Activated CD4-positive, alpha-beta memory T cell treated with anti-CD3 and anti-CD28 coated beads, Interleukin-2, amount 10 ng/mL, durations not matched to agents 7 days and 5 days (primary cell): ENCODE measurements around the gene ISLR. TPM values are rescaled to one million over a fixed set of nuclear protein-coding genes. Genes with fewer than 3 reads are reported as not detected.

Experiments used
- CTCF ChIA-PET: fragments of 350-600 bp; sonication (Branson Sonifier 250); formaldehyde crosslinking; loops from one replicate; lab custom pipeline; 2021; ENCODE audit warnings: antibody characterized with exemption, inconsistent platforms; lab: Charles Lee
- POLR2A ChIA-PET: fragments of 350-600 bp; sonication (Branson Sonifier 250); formaldehyde crosslinking; loops from one replicate; lab custom pipeline; 2021; ENCODE audit warnings: antibody characterized with exemption; lab: Charles Lee
- DNase-seq: peaks from one replicate; pipeline ENCODE4 v3.0.0-alpha.2; 2020
- H3K27ac Mint-ChIP-seq: one replicate; pipeline ENCODE4 v1.8.0; 2021; ENCODE audit warnings: mild to moderate bottlenecking, mixed read lengths
- H3K27me3 Mint-ChIP-seq: one replicate; pipeline ENCODE4 v1.8.0; 2021; ENCODE audit warnings: mixed read lengths
- H3K36me3 Mint-ChIP-seq: one replicate; pipeline ENCODE4 v1.8.0; 2021; ENCODE audit warnings: low read depth, mixed read lengths
- H3K4me1 Mint-ChIP-seq: one replicate; pipeline ENCODE4 v1.8.0; 2021; ENCODE audit warnings: mixed read lengths
- H3K4me3 Mint-ChIP-seq: one replicate; pipeline ENCODE4 v1.8.0; 2021; ENCODE audit warnings: mild to moderate bottlenecking, mixed read lengths
- H3K9me3 Mint-ChIP-seq: one replicate; pipeline ENCODE4 v1.8.0; 2021; ENCODE audit warnings: mixed read lengths
- total RNA-seq, 2 experiments: library from RNA; stranded (reverse); gene quantifications; one replicate each; pipeline ENCODE4 v1.2.3, GENCODE V29; 2021

The ISLR gene
- total RNA-seq, 2 experiments from 2014 or later = not detected

DNA sequence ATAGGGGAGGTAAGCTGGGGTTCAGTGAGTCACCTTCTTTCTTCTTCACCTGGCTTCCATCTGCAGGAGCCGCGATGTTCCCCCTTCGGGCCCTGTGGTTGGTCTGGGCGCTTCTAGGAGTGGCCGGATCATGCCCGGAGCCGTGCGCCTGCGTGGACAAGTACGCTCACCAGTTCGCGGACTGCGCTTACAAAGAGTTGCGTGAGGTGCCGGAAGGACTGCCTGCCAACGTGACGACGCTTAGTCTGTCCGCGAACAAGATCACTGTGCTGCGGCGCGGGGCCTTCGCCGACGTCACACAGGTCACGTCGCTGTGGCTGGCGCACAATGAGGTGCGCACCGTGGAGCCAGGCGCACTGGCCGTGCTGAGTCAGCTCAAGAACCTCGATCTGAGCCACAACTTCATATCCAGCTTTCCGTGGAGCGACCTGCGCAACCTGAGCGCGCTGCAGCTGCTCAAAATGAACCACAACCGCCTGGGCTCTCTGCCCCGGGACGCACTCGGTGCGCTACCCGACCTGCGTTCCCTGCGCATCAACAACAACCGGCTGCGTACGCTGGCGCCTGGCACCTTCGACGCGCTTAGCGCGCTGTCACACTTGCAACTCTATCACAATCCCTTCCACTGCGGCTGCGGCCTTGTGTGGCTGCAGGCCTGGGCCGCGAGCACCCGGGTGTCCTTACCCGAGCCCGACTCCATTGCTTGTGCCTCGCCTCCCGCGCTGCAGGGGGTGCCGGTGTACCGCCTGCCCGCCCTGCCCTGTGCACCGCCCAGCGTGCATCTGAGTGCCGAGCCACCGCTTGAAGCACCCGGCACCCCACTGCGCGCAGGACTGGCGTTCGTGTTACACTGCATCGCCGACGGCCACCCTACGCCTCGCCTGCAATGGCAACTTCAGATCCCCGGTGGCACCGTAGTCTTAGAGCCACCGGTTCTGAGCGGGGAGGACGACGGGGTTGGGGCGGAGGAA, 40.5 kb upstream of the ISLR start:
- ChIA-PET POLR2A (no interaction called here), CTCF (interaction anchor here (1.3 kb wide), 1 partner anchor 189 kb away, joined by 3 read pairs; no protein-coding TSS in a partner anchor)
- H3K9me3 Mint-ChIP-seq = no peaks in the 10 kb centered on the region
- H3K4me3 Mint-ChIP-seq = peak overlapping the region; percentile 27
- no peak for DNase-seq
- peaks cover 93% of the 10 kb centered on the region for H3K27me3 Mint-ChIP-seq
- H3K36me3 Mint-ChIP-seq = peaks cover 3% of the 10 kb centered on the region
- peaks cover 27% of the 10 kb centered on the region for H3K4me1 Mint-ChIP-seq
- no peak overlapping the region for H3K27ac Mint-ChIP-seq

DNA sequence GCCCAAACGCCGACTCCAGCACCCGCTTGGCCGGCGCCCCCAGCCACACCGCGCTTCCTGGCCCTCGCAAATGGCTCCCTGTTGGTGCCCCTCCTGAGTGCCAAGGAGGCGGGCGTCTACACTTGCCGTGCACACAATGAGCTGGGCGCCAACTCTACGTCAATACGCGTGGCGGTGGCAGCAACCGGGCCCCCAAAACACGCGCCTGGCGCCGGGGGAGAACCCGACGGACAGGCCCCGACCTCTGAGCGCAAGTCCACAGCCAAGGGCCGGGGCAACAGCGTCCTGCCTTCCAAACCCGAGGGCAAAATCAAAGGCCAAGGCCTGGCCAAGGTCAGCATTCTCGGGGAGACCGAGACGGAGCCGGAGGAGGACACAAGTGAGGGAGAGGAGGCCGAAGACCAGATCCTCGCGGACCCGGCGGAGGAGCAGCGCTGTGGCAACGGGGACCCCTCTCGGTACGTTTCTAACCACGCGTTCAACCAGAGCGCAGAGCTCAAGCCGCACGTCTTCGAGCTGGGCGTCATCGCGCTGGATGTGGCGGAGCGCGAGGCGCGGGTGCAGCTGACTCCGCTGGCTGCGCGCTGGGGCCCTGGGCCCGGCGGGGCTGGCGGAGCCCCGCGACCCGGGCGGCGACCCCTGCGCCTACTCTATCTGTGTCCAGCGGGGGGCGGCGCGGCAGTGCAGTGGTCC, 39.7 kb upstream of the ISLR start:
- ChIA-PET POLR2A (no interaction called here), CTCF (interaction anchor here (1.3 kb wide), 1 partner anchor 80 kb away, joined by 3 read pairs; no protein-coding TSS in a partner anchor)
- no peaks in the 10 kb centered on the region for H3K9me3 Mint-ChIP-seq
- H3K27me3 Mint-ChIP-seq = peaks cover 94% of the 10 kb centered on the region
- peaks cover 27% of the 10 kb centered on the region for H3K4me1 Mint-ChIP-seq
- no peak for DNase-seq
- H3K36me3 Mint-ChIP-seq = peaks cover 3% of the 10 kb centered on the region
- no peak overlapping the region for H3K4me3 Mint-ChIP-seq
- H3K27ac Mint-ChIP-seq = no peak overlapping the region

DNA sequence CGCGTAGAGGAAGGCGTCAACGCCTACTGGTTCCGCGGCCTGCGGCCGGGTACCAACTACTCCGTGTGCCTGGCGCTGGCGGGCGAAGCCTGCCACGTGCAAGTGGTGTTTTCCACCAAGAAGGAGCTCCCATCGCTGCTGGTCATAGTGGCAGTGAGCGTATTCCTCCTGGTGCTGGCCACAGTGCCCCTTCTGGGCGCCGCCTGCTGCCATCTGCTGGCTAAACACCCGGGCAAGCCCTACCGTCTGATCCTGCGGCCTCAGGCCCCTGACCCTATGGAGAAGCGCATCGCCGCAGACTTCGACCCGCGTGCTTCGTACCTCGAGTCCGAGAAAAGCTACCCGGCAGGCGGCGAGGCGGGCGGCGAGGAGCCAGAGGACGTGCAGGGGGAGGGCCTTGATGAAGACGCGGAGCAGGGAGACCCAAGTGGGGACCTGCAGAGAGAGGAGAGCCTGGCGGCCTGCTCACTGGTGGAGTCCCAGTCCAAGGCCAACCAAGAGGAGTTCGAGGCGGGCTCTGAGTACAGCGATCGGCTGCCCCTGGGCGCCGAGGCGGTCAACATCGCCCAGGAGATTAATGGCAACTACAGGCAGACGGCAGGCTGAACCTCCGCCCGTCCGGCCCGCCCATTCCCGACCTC, 39.0 kb upstream of the ISLR start:
- ChIA-PET POLR2A (no interaction called here), CTCF (interaction anchor here (1.3 kb wide), 1 partner anchor 81 kb away, joined by 3 read pairs; no protein-coding TSS in a partner anchor)
- no peak for DNase-seq
- Mint-ChIP-seq H3K4me3 (no peak overlapping the region), H3K4me1 (peaks cover 27% of the 10 kb centered on the region), H3K36me3 (peaks cover 3% of the 10 kb centered on the region), H3K27ac (peak overlapping the region; percentile 35), H3K27me3 (peaks cover 93% of the 10 kb centered on the region), H3K9me3 (no peaks in the 10 kb centered on the region)

DNA sequence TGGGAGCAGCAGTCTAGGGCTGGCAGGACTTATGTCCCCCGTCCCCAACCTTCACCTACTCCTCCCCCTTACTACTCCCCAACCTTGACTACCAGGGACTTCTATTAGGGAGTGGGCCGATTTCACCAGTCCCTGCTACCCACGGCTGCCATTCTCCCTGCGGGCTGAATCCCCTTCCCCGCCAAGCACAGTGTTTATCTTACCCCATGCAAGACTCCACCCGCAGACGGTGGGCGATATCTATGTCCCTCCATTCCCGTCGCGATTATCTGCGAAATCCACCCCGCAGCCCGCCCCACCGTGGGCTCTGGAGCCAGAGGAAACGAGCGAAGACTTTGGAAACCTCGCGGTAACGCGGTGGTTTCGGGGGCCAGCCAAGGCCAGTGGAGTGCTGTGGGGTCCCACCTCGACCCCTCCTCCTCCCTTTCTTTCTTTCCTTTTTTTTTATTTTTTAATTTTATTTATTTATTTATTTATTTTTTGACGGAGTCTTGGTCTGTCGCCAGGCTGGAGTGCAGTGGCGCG, 38.4 kb upstream of the ISLR start:
- H3K36me3 Mint-ChIP-seq = peaks cover 3% of the 10 kb centered on the region
- no peak overlapping the region for H3K27ac Mint-ChIP-seq
- POLR2A ChIA-PET = no interaction called here
- H3K4me1 Mint-ChIP-seq = peaks cover 24% of the 10 kb centered on the region
- H3K9me3 Mint-ChIP-seq = no peaks in the 10 kb centered on the region
- DNase-seq = no peak
- H3K27me3 Mint-ChIP-seq = peaks cover 89% of the 10 kb centered on the region
- CTCF ChIA-PET = no interaction called here
- peak overlapping the region; percentile 35 for H3K4me3 Mint-ChIP-seq

DNA sequence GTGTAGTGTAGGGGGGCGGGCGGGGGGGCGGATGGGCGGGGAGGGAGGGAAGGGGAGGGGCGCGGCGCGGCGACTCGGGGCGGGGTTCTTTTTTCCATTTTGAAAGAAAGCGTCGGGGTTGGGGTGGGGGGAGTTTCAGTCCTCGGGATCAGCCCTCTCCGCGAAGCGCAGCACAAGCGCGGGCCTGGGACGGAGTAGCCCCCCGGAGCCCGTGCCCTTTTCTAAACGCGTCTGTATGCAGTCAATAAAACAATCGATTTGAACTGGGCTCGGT, 37.0 kb upstream of the ISLR start:
- ChIA-PET POLR2A (no interaction called here), CTCF (no interaction called here)
- H3K4me1 Mint-ChIP-seq = peaks cover 22% of the 10 kb centered on the region
- H3K27ac Mint-ChIP-seq = no peak overlapping the region
- H3K36me3 Mint-ChIP-seq = peaks cover 3% of the 10 kb centered on the region
- H3K27me3 Mint-ChIP-seq = peaks cover 78% of the 10 kb centered on the region
- H3K4me3 Mint-ChIP-seq = peak overlapping the region; percentile 38
- H3K9me3 Mint-ChIP-seq = no peaks in the 10 kb centered on the region
- no peak for DNase-seq

DNA sequence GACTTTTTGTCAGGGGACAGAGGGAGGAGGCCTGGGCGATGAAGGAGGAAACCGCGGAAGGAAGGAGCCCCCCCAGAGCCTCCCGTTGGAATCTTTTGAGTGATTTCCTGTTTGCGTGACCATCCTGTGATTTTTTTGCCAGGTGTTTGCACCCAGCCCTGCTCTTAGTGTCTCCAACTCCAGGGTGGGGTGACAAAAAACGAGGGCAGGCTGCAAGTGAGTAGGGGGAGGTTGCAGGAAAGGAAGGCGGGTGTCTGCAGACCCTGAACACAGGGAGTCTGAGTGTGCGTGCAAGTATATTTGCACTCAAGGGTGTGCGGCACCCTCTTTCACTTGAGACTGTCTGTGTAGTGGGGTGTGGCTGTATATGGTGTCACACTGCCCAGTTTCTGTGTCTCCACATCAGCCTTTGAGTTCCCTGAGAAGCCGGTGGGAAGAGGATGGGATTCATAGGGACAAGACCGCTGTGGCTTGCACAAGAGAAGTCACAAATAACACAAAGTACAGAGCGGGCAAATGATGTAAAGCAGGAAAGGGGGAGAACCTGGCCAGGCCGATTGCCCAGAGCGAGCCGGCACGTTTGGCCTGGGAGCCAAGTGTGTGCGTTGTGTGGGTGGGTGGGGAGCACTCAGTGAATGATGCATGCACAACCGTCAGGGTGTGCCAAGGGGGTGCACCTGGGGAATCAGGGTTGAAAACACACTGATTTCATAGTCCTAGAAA, 36.5 kb upstream of the ISLR start:
- DNase-seq = no peak
- H3K27ac Mint-ChIP-seq = no peak overlapping the region
- H3K4me1 Mint-ChIP-seq = peaks cover 19% of the 10 kb centered on the region
- POLR2A ChIA-PET = no interaction called here
- CTCF ChIA-PET = no interaction called here
- H3K27me3 Mint-ChIP-seq = peaks cover 73% of the 10 kb centered on the region
- peaks cover 3% of the 10 kb centered on the region for H3K36me3 Mint-ChIP-seq
- peak overlapping the region; percentile 38 for H3K4me3 Mint-ChIP-seq
- H3K9me3 Mint-ChIP-seq = no peaks in the 10 kb centered on the region

DNA sequence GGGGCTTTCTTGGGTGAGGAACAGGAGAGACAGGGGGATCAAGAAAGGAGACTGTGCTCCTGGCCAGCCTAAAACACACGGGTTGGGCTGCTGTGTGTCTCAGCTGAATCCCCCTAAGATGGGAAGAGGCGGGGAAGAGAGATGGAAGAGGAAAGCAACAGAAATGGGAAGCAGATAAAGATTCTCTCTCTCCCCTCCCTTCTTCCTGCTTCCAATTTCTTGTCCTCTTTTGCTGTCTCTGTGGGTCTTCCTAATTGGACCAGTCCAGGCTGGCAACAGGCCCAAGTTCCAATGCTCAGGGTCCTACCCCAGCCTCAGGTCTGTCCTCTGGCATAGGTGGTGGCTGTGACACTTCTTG, 36.0 kb upstream of the ISLR start:
- no peak for DNase-seq
- peaks cover 3% of the 10 kb centered on the region for H3K36me3 Mint-ChIP-seq
- POLR2A ChIA-PET = no interaction called here

DNA sequence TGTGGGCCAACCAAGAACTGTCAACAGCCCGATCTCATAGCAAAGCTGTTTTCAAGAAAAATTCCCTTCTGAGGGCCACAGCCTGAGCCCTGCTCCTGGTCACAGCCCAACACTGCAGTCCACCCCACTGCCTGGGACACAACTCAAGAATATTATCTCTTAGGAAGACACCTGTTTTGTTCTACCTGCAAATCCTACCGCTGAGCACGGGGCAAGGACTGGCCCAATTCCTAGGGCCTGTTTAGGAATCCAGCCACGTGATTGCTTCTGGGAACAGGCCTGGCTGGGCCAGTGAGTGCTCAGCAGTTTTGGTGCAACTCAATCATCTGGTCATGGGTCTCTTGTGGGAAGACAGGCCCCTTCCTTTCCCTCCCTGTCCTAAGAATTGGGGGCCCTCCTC, 34.9 kb upstream of the ISLR start:
- ChIA-PET POLR2A (no interaction called here), CTCF (interaction anchor here (0.8 to 1.2 kb wide), 4 partner anchors 9 to 184 kb away, joined by 3 to 4 read pairs (median 3); no protein-coding TSS in a partner anchor)
- Mint-ChIP-seq H3K9me3 (no peaks in the 10 kb centered on the region), H3K27ac (no peak overlapping the region), H3K4me3 (no peak overlapping the region), H3K4me1 (peaks cover 15% of the 10 kb centered on the region), H3K36me3 (peaks cover 3% of the 10 kb centered on the region), H3K27me3 (peaks cover 62% of the 10 kb centered on the region)
- no peak for DNase-seq

More for the DNA sequence above, 36.0 kb upstream of the ISLR start:
- Mint-ChIP-seq H3K27ac (no peak overlapping the region), H3K27me3 (peaks cover 70% of the 10 kb centered on the region), H3K9me3 (no peaks in the 10 kb centered on the region), H3K4me1 (peaks cover 17% of the 10 kb centered on the region), H3K4me3 (no peak overlapping the region)
- CTCF ChIA-PET = no interaction called here

DNA sequence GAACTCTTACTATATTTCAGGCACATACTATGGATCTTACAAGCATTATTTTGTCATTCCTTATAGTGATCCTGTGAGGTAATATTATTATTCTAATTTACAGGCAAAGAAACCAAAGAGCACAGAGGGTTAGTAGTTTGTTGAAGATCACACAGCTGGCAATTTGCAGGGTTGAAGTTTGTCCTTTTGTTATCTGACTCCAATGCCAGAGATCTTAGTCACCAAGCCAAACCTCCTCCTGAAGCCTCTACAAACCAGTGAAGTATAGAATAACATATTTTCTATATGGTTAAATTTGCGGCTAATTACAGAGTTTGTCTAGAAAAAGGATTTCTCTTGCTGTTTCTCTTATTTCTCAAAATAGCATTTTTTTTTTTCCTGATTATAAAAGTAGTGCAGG, 31.9 kb upstream of the ISLR start:
- H3K9me3 Mint-ChIP-seq = no peaks in the 10 kb centered on the region
- H3K4me3 Mint-ChIP-seq = no peak overlapping the region
- ChIA-PET CTCF (no interaction called here), POLR2A (no interaction called here)
- no peak for DNase-seq
- H3K4me1 Mint-ChIP-seq = peaks cover 5% of the 10 kb centered on the region
- no peak overlapping the region for H3K27ac Mint-ChIP-seq
- H3K27me3 Mint-ChIP-seq = peaks cover 59% of the 10 kb centered on the region
- no peaks in the 10 kb centered on the region for H3K36me3 Mint-ChIP-seq

DNA sequence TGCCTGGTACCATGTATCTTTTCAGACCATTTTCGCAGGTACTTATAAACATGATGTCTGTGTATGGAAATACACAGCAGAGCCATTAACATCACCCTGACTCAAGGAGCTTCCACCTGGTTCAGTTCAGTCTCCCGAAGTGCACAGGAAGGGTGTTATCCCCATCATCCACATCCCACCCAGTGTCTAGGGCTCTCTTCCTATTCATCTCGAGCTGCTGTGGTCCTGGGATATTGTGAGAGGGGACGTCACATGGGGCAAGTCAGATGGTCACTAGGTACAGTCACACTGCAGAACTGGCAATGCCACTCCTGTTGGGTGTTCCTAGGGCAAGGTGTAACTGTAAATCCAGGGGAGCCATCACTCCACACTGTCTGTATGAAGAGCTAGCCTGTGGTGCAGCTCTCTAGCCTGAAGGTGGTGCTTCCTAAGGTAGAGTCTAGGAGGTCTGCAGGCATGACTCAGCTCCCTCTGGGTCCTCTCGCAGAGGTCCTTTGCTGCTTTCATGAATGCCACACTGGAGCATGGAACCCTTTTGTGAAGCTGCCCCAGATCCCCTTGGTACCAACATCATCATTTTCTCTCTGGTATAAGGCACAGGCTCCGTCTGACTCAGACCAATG, 29.2 kb upstream of the ISLR start:
- H3K4me1 Mint-ChIP-seq = no peaks in the 10 kb centered on the region
- no peak overlapping the region for H3K27ac Mint-ChIP-seq
- no peak for DNase-seq
- ChIA-PET CTCF (no interaction called here), POLR2A (no interaction called here)
- H3K36me3 Mint-ChIP-seq = no peaks in the 10 kb centered on the region
- no peaks in the 10 kb centered on the region for H3K9me3 Mint-ChIP-seq
- H3K27me3 Mint-ChIP-seq = peaks cover 56% of the 10 kb centered on the region
- no peak overlapping the region for H3K4me3 Mint-ChIP-seq

DNA sequence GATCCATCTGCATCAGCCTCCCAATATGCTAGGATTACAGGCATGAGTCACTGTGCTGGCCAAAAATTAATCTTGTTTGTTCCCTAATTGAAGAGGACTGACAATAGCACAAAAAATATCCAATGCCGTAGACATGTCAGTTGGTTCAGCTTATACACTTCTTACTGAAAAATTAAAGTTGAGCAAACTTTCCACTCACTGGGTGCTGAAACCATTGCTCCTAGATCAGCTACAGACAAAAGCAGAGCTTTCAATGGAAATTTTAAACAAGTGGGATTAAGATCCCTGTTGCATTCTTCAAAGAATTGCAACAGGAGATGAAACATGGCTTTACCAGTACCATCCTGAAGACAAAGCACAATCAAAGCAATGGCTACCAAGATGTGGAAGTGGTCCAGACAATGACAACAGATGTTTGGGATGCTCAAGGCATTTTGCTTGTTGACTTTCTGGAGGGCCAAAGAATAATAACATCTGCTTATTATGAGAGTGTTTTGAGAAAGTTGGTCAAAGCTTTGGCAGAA, 27.2 kb upstream of the ISLR start:
- Mint-ChIP-seq H3K36me3 (no peaks in the 10 kb centered on the region), H3K9me3 (no peaks in the 10 kb centered on the region), H3K27me3 (peaks cover 52% of the 10 kb centered on the region), H3K27ac (no peak overlapping the region), H3K4me3 (no peak overlapping the region), H3K4me1 (no peaks in the 10 kb centered on the region)
- ChIA-PET POLR2A (no interaction called here), CTCF (no interaction called here)
- DNase-seq = no peak

DNA sequence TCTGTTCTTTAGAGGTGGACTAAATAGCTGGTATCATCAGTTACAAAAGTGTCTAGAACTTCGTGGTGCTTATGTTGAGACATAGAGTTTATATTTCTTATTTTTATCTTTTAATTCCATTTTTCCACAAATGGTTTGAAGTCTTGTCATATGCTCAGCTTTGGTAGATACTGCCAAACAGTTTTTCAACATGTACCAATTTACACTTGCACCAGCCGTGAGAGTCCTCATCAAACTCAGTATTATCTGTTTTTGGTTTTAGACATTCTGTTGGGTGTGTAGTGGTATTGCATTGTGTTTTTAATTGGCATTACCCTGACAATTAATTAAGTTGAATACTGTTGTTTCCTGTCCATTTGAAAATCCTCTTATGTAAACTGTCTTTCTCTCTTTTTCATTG, 26.5 kb upstream of the ISLR start:
- no peak for DNase-seq
- Mint-ChIP-seq H3K36me3 (no peaks in the 10 kb centered on the region), H3K27me3 (peaks cover 52% of the 10 kb centered on the region), H3K27ac (no peak overlapping the region), H3K4me3 (no peak overlapping the region), H3K4me1 (no peaks in the 10 kb centered on the region), H3K9me3 (no peaks in the 10 kb centered on the region)
- ChIA-PET CTCF (no interaction called here), POLR2A (no interaction called here)
